Keratinocyte (primary cell): ENCODE results near the gene BMF. TPM values are rescaled to one million over a fixed set of nuclear protein-coding genes. Genes with fewer than 3 reads are reported as not detected.

Experiments
- DNase-seq: peaks from one replicate; pipeline ENCODE4 v3.0.0-alpha.2; 2011; ENCODE audit warnings: low read depth, missing footprints, low spot score
- FAIRE-seq: peaks from 2 replicates; lab custom pipeline; 2011; peaks lifted over from hg19 to GRCh38; lab: Jason Lieb, UNC
- H2AFZ ChIP-seq: 2 replicates; pipeline ENCODE4 v1.6.0; 2012; ENCODE audit warnings: low read length, control low read depth, inconsistent platforms; ENCODE audit not compliant: control insufficient read depth
- H3K27ac ChIP-seq: 2 replicates; pipeline ENCODE4 v1.5.1; 2011; ENCODE audit warnings: low read length; ENCODE audit not compliant: control insufficient read depth, insufficient read depth
- H3K27me3 ChIP-seq: 3 replicates; pipeline ENCODE4 v1.6.0; 2011; ENCODE audit warnings: low read length; ENCODE audit not compliant: control insufficient read depth, insufficient read depth; ENCODE audit errors: extremely low read depth
- H3K36me3 ChIP-seq, 2 experiments: 2 replicates in 1 of 2; 3 replicates in 1 of 2; pipeline ENCODE4 v1.5.1; 2011; ENCODE audit warnings: low read length in 2 of 2, mild to moderate bottlenecking in 1 of 2; ENCODE audit not compliant: control insufficient read depth in 2 of 2, insufficient read depth in 2 of 2; ENCODE audit errors: extremely low read depth in 1 of 2
- H3K4me1 ChIP-seq: 3 replicates; pipeline ENCODE4 v1.5.1; 2011; ENCODE audit warnings: low read length; ENCODE audit not compliant: control insufficient read depth, insufficient read depth; ENCODE audit errors: extremely low read depth
- H3K4me2 ChIP-seq: 3 replicates; pipeline ENCODE4 v1.6.0; 2011; ENCODE audit warnings: low read depth, low read length; ENCODE audit not compliant: control insufficient read depth, insufficient read depth; ENCODE audit errors: extremely low read depth
- H3K4me3 ChIP-seq, 3 experiments: fragments of 200-600 bp in 1 of 3; sonication (generic) in 1 of 3; 2 replicates in 2 of 3; 3 replicates in 1 of 3; pipeline ENCODE4 v1.5.1; 2011 to 2016; ENCODE audit warnings: low read length in 3 of 3, mild to moderate bottlenecking in 3 of 3, control low read depth in 2 of 3, inconsistent platforms in 1 of 3, low read depth in 1 of 3, mixed read lengths in 1 of 3, mixed run types in 1 of 3, moderate library complexity in 1 of 3; ENCODE audit not compliant: control insufficient read depth in 2 of 3, insufficient read depth in 2 of 3; ENCODE audit errors: extremely low read depth in 1 of 3
- H3K79me2 ChIP-seq: 2 replicates; pipeline ENCODE4 v1.6.0; 2012; ENCODE audit warnings: low read length; ENCODE audit not compliant: control insufficient read depth, insufficient read depth
- H3K9ac ChIP-seq: 3 replicates; pipeline ENCODE4 v1.6.0; 2011; ENCODE audit warnings: low read length; ENCODE audit not compliant: control insufficient read depth, insufficient read depth; ENCODE audit errors: extremely low read depth
- H3K9me1 ChIP-seq: 3 replicates; pipeline ENCODE4 v1.6.0; 2011; ENCODE audit warnings: low read length; ENCODE audit not compliant: control insufficient read depth, insufficient read depth; ENCODE audit errors: extremely low read depth
- H3K9me3 ChIP-seq: 2 replicates; pipeline ENCODE4 v1.5.1; 2012; ENCODE audit warnings: low read depth, low read length; ENCODE audit not compliant: control insufficient read depth
- H4K20me1 ChIP-seq: 3 replicates; pipeline ENCODE4 v1.6.0; 2011; ENCODE audit warnings: low read length; ENCODE audit not compliant: control insufficient read depth, insufficient read depth; ENCODE audit errors: extremely low read depth
- EZH2 ChIP-seq: IDR thresholded peaks from one replicate; pipeline ENCODE4 v1.6.1; 2012; ENCODE audit warnings: inconsistent platforms, mild to moderate bottlenecking, low read length, moderate library complexity
- dilution Hi-C: fragments of 300-500 bp; cut with MboI; formaldehyde crosslinking; loops from one replicate; pipeline ENCODE4 v1.7.0; 2020; ENCODE audit warnings: low sequenced_read_pairs; ENCODE audit not compliant: extremely low pct_ligation_motif_present
- polyA plus RNA-seq, 5 experiments: library from polyadenylated mRNA; depleted of rRNA in 3 of 5; stranded (reverse) in 3 of 5; stranded (forward) in 1 of 5; unstranded in 1 of 5; fragments of >200 nt; gene quantifications; 1 replicate in 1 of 5; 2 replicates in 3 of 5; 3 replicates in 1 of 5; pipeline versions ENCODE4 v1.2.1 to v1.2.3, GENCODE V29; 2011 to 2012; ENCODE audit warnings: missing spikeins in 2 of 5, low read depth in 1 of 5, low replicate concordance in 1 of 5
- TF ChIP-seq, protein P1 (sequence below), 3 experiments: IDR thresholded peaks in 1 of 3; conservative IDR thresholded peaks in 1 of 3; optimal IDR thresholded peaks in 1 of 3; 2 replicates in 2 of 3; 3 replicates in 1 of 3; pipeline versions ENCODE3 to v1.5.1; 2011; ENCODE audit warnings: low read length in 3 of 3, mild to moderate bottlenecking in 3 of 3, moderate library complexity in 2 of 3, control low read depth in 1 of 3, inconsistent platforms in 1 of 3; ENCODE audit not compliant: insufficient read depth in 2 of 3; ENCODE audit errors: extremely low read depth in 1 of 3

BMF gene
- polyA plus RNA-seq, 1 donor (not counting 4 experiments of a cell fraction or from before 2014, with no cell fraction given) = 0.13 TPM

DNA sequence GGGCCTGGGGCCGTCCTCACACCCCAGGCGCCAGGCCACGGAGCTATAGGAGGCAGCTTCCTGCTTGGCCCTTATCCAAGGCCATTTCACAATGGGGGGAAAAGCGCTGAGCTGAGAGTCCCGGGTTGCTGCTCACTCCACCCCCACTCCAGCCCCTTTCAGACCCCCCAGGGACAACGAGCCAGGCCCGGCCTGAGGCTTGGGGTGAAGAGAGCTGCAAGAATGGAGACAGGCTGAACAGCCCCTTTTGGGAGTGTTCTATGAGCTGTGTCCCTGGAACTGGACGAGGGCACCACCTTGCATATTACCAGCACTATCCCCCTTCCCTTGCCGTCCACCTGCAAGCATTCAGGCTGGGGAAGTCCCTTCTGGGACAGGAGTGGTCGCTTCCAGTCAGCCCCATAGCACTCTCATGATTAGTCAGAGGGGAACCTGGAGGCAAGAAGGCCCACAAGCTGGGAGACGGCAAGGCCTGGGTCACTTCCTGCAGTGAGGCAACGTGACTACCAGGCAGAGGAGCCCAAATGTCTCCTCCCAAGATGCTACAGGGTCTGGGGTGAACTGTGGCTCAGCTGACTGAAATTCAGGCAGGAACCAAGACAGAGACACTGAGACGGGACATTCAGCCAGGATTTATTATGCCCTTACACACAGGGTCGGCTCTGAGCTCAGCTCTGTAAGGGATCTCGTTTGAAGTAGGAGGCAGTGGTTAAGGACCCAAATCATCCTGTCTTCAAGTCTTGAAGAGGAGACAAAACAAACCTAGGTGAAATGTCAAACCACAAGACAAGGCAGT, 61.1 kb downstream of the BMF start:
- dilution Hi-C loops = no loop called here
- FAIRE-seq (peak; percentile 44), DNase-seq (peak; percentile 81)
- H3K27ac ChIP-seq = peak overlapping the region; percentile 76
- H3K4me2 ChIP-seq = peak overlapping the region; percentile 58
- no peaks in the 10 kb centered on the region for H3K79me2 ChIP-seq
- no peak overlapping the region for H2AFZ ChIP-seq
- no peaks in the 10 kb centered on the region for H3K36me3 ChIP-seq
- peak overlapping the region; percentile 52 for H3K9ac ChIP-seq
- peaks cover 3% of the 10 kb centered on the region for H3K9me1 ChIP-seq
- H3K4me3 ChIP-seq = peak overlapping the region in 1 of 3 experiments; percentile 11
- peaks cover 4% of the 10 kb centered on the region for H4K20me1 ChIP-seq
- no peaks in the 10 kb centered on the region for H3K9me3 ChIP-seq
- no peak for TF ChIP-seq EZH2
- TF ChIP-seq, protein P1, sequence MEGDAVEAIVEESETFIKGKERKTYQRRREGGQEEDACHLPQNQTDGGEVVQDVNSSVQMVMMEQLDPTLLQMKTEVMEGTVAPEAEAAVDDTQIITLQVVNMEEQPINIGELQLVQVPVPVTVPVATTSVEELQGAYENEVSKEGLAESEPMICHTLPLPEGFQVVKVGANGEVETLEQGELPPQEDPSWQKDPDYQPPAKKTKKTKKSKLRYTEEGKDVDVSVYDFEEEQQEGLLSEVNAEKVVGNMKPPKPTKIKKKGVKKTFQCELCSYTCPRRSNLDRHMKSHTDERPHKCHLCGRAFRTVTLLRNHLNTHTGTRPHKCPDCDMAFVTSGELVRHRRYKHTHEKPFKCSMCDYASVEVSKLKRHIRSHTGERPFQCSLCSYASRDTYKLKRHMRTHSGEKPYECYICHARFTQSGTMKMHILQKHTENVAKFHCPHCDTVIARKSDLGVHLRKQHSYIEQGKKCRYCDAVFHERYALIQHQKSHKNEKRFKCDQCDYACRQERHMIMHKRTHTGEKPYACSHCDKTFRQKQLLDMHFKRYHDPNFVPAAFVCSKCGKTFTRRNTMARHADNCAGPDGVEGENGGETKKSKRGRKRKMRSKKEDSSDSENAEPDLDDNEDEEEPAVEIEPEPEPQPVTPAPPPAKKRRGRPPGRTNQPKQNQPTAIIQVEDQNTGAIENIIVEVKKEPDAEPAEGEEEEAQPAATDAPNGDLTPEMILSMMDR (optimal IDR thresholded peaks at IDR 0.05 in 1 of 3, IDR thresholded peaks at IDR 0.05 in 1 of 3, conservative IDR thresholded peaks at IDR 0.05 in 1 of 3; ENCODE audit: extremely low read depth in 1 of 3, insufficient read depth in 2 of 3, low read length in 3 of 3) = no peak
- H3K27me3 ChIP-seq = no peaks in the 10 kb centered on the region
- peaks cover 33% of the 10 kb centered on the region for H3K4me1 ChIP-seq

DNA sequence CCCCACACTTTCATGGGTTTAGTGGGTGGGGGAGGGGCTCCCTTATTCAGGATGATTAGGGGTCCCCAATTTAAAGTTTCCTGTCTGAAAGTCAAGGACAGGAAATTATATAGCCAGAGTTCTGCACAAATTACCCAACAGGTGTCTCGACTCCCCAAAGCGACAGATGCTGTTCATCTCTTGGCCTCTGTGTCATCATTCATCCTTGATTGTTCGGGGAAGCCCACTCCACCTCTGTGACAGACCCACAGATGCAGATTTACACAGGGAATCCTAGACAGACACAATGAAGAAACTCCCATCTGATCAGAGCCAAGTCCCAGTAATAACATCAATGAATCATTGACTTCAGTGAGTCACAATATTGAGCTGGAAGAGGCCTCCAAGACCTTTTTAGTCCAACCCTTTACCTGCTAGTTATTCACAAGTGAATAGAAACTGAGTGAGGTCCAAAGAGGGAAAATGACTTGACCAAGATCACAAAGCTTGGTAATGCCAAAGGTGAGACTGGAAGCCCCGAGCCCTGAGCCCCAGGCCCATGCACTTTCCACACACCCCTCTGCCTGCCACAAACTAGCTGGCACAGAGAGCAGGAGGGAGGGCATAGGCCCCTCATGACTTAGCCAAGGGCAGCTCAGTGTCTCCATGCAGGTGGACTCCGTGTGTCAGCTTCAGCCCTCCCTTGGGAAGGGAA, 61.8 kb downstream of the BMF start:
- Histone ChIP-seq H3K27me3 (no peaks in the 10 kb centered on the region), H3K36me3 (no peaks in the 10 kb centered on the region), H3K4me3 (peak overlapping the region in 1 of 3 experiments; percentile 11), H3K79me2 (no peaks in the 10 kb centered on the region), H3K9ac (peak overlapping the region; percentile 52), H3K4me2 (peak overlapping the region; percentile 58), H3K4me1 (peaks cover 33% of the 10 kb centered on the region), H3K27ac (peak overlapping the region; percentile 76), H2AFZ (no peak overlapping the region), H4K20me1 (peaks cover 4% of the 10 kb centered on the region), H3K9me1 (peaks cover 3% of the 10 kb centered on the region), H3K9me3 (no peaks in the 10 kb centered on the region)
- FAIRE-seq (peak; percentile 73), DNase-seq (peak; percentile 60)
- TF ChIP-seq, protein P1 (optimal IDR thresholded peaks at IDR 0.05 in 1 of 3, IDR thresholded peaks at IDR 0.05 in 1 of 3, conservative IDR thresholded peaks at IDR 0.05 in 1 of 3; ENCODE audit: extremely low read depth in 1 of 3, insufficient read depth in 2 of 3, low read length in 3 of 3) = no peak
- no peak for TF ChIP-seq EZH2
- dilution Hi-C loops = no loop called here
